Measurements from ENCODE around the gene RNF150.

Gene RNF150

DNA sequence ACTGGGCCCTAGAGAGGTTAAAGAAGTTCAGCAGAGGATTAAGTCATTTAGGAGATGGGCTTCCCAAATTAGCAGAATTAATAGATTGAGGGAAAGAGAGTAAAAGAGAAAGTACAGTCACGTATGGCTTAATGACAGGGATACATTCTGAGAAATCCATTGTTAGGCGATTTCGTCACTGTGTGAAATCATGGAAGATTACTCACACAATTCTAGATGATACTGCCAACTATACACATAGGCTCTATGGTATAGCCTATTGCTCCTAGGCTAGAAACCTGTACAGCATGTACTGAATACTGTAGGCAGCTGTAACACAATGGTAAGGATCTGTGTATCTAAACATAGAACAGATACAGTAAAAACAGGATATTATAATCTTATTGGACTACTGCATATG, 180.6 kb downstream of the RNF150 start:
- no peak for TF ChIP-seq ZNF629 (tag by site-specific recombination; IDR thresholded peaks at IDR 0.05)
- TF ChIP-seq, protein P1, sequence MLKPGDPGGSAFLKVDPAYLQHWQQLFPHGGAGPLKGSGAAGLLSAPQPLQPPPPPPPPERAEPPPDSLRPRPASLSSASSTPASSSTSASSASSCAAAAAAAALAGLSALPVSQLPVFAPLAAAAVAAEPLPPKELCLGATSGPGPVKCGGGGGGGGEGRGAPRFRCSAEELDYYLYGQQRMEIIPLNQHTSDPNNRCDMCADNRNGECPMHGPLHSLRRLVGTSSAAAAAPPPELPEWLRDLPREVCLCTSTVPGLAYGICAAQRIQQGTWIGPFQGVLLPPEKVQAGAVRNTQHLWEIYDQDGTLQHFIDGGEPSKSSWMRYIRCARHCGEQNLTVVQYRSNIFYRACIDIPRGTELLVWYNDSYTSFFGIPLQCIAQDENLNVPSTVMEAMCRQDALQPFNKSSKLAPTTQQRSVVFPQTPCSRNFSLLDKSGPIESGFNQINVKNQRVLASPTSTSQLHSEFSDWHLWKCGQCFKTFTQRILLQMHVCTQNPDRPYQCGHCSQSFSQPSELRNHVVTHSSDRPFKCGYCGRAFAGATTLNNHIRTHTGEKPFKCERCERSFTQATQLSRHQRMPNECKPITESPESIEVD (tag by site-specific recombination; IDR thresholded peaks at IDR 0.05): no peak
- TF ChIP-seq ZNF660 (tag by site-specific recombination; IDR thresholded peaks at IDR 0.05): no peak
- TF ChIP-seq SP2 (tag by site-specific recombination; IDR thresholded peaks at IDR 0.05): no peak
- TF ChIP-seq ZNF521 (tag by site-specific recombination; IDR thresholded peaks at IDR 0.05): no peak
- TF ChIP-seq ZFHX2 (tag by site-specific recombination; conservative IDR thresholded peaks at IDR 0.05): no peak
- TF ChIP-seq, protein P2, sequence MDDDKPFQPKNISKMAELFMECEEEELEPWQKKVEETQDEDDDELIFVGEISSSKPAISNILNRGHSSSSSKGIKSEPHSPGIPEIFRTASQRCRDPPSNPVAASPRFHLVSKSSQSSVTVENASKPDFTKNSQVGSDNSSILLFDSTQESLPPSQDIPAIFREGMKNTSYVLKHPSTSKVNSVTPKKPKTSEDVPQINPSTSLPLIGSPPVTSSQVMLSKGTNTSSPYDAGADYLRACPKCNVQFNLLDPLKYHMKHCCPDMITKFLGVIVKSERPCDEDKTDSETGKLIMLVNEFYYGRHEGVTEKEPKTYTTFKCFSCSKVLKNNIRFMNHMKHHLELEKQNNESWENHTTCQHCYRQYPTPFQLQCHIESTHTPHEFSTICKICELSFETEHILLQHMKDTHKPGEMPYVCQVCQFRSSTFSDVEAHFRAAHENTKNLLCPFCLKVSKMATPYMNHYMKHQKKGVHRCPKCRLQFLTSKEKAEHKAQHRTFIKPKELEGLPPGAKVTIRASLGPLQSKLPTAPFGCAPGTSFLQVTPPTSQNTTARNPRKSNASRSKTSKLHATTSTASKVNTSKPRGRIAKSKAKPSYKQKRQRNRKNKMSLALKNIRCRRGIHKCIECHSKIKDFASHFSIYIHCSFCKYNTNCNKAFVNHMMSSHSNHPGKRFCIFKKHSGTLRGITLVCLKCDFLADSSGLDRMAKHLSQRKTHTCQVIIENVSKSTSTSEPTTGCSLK (tag by site-specific recombination; IDR thresholded peaks at IDR 0.05): no peak
- TF ChIP-seq KLF10 (tag by site-specific recombination; IDR thresholded peaks at IDR 0.05): no peak
- no peak for TF ChIP-seq ZNF148 (tag by site-specific recombination; IDR thresholded peaks at IDR 0.05; ENCODE audit: borderline replicate concordance)
- no peak for TF ChIP-seq SP3 (tag by site-specific recombination; IDR thresholded peaks at IDR 0.05)
- no peak for TF ChIP-seq ZNF426 (tag by site-specific recombination; IDR thresholded peaks at IDR 0.05)
- no peak for TF ChIP-seq ZNF146 (tag by site-specific recombination; IDR thresholded peaks at IDR 0.05)
- Histone ChIP-seq H3K9me3 (ENCODE audit: control insufficient read depth, insufficient read depth, low read depth, low read length) (no peaks in the 10 kb centered on the region), H3K4me1 (ENCODE audit: control insufficient read depth, insufficient read depth, low read length) (no peaks in the 10 kb centered on the region), H3K36me3 (ENCODE audit: control insufficient read depth in 2 of 2, insufficient read depth in 1 of 2, low read length in 2 of 2) (no peaks in the 10 kb centered on the region), H3K4me3 (ENCODE audit: low read depth, low read length) (no peak overlapping the region), H3K27ac (ENCODE audit: extremely low read depth, low read depth, low read length) (no peak overlapping the region)
- ChIA-PET CTCF (no interaction called here), POLR2A (no interaction called here)

DNA sequence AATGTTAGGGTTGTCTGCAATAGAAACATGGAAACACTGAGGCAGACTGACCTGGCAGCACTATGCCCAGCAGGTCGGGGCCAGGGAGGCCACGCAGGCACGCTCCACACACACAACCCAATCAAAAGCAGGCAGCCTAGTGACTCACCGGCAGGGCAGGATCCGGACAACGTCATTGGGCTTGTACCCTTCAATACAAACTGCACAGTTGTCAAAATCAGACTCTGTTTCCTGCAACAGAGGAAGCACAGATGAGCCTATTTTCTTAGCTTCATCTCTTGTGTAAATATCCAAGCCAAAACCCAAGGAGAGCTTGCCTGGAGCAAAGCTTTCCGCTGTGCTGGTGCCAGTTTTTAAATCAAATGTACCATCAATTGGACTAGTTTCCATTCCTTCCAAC, 185.8 kb downstream of the RNF150 start:
- Histone ChIP-seq H3K4me1 (ENCODE audit: control insufficient read depth, insufficient read depth, low read length) (no peaks in the 10 kb centered on the region), H3K27ac (ENCODE audit: extremely low read depth, low read depth, low read length) (no peak overlapping the region), H3K36me3 (ENCODE audit: control insufficient read depth in 2 of 2, insufficient read depth in 1 of 2, low read length in 2 of 2) (no peaks in the 10 kb centered on the region), H3K4me3 (ENCODE audit: low read depth, low read length) (no peak overlapping the region), H3K9me3 (ENCODE audit: control insufficient read depth, insufficient read depth, low read depth, low read length) (no peaks in the 10 kb centered on the region)
- ChIA-PET CTCF (no interaction called here), POLR2A (no interaction called here)
- no peak for TF ChIP-seq ZNF621 (tag by site-specific recombination; IDR thresholded peaks at IDR 0.05)
- TF ChIP-seq, protein P3, sequence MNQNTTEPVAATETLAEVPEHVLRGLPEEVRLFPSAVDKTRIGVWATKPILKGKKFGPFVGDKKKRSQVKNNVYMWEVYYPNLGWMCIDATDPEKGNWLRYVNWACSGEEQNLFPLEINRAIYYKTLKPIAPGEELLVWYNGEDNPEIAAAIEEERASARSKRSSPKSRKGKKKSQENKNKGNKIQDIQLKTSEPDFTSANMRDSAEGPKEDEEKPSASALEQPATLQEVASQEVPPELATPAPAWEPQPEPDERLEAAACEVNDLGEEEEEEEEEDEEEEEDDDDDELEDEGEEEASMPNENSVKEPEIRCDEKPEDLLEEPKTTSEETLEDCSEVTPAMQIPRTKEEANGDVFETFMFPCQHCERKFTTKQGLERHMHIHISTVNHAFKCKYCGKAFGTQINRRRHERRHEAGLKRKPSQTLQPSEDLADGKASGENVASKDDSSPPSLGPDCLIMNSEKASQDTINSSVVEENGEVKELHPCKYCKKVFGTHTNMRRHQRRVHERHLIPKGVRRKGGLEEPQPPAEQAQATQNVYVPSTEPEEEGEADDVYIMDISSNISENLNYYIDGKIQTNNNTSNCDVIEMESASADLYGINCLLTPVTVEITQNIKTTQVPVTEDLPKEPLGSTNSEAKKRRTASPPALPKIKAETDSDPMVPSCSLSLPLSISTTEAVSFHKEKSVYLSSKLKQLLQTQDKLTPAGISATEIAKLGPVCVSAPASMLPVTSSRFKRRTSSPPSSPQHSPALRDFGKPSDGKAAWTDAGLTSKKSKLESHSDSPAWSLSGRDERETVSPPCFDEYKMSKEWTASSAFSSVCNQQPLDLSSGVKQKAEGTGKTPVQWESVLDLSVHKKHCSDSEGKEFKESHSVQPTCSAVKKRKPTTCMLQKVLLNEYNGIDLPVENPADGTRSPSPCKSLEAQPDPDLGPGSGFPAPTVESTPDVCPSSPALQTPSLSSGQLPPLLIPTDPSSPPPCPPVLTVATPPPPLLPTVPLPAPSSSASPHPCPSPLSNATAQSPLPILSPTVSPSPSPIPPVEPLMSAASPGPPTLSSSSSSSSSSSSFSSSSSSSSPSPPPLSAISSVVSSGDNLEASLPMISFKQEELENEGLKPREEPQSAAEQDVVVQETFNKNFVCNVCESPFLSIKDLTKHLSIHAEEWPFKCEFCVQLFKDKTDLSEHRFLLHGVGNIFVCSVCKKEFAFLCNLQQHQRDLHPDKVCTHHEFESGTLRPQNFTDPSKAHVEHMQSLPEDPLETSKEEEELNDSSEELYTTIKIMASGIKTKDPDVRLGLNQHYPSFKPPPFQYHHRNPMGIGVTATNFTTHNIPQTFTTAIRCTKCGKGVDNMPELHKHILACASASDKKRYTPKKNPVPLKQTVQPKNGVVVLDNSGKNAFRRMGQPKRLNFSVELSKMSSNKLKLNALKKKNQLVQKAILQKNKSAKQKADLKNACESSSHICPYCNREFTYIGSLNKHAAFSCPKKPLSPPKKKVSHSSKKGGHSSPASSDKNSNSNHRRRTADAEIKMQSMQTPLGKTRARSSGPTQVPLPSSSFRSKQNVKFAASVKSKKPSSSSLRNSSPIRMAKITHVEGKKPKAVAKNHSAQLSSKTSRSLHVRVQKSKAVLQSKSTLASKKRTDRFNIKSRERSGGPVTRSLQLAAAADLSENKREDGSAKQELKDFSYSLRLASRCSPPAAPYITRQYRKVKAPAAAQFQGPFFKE (tag by site-specific recombination; IDR thresholded peaks at IDR 0.05; ENCODE audit: borderline replicate concordance): no peak
- TF ChIP-seq ZNF324 (tag by site-specific recombination; IDR thresholded peaks at IDR 0.05): no peak
- no peak for TF ChIP-seq YY1 (tag by site-specific recombination; IDR thresholded peaks at IDR 0.05)
- no peak for TF ChIP-seq YY2 (tag by site-specific recombination; IDR thresholded peaks at IDR 0.05)
- TF ChIP-seq, protein P4, sequence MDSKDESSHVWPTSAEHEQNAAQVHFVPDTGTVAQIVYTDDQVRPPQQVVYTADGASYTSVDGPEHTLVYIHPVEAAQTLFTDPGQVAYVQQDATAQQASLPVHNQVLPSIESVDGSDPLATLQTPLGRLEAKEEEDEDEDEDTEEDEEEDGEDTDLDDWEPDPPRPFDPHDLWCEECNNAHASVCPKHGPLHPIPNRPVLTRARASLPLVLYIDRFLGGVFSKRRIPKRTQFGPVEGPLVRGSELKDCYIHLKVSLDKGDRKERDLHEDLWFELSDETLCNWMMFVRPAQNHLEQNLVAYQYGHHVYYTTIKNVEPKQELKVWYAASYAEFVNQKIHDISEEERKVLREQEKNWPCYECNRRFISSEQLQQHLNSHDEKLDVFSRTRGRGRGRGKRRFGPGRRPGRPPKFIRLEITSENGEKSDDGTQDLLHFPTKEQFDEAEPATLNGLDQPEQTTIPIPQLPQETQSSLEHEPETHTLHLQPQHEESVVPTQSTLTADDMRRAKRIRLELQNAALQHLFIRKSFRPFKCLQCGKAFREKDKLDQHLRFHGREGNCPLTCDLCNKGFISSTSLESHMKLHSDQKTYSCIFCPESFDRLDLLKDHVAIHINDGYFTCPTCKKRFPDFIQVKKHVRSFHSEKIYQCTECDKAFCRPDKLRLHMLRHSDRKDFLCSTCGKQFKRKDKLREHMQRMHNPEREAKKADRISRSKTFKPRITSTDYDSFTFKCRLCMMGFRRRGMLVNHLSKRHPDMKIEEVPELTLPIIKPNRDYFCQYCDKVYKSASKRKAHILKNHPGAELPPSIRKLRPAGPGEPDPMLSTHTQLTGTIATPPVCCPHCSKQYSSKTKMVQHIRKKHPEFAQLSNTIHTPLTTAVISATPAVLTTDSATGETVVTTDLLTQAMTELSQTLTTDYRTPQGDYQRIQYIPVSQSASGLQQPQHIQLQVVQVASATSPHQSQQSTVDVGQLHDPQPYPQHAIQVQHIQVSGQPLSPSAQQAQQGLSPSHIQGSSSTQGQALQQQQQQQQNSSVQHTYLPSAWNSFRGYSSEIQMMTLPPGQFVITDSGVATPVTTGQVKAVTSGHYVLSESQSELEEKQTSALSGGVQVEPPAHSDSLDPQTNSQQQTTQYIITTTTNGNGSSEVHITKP (tag by site-specific recombination; IDR thresholded peaks at IDR 0.05): no peak
